HG03432 (cell line): ENCODE measurements around the gene SKOR1.

Source experiments
- ATAC-seq: cut with Tn5 transposase; IDR thresholded peaks from one replicate; pipeline ENCODE4 v1.9.1; 2021; ENCODE audit warnings: mild to moderate bottlenecking, moderate library complexity; ENCODE audit not compliant: unreplicated experiment

SKOR1 gene

GRCh38 chr15:67824976-67825880, at the start of gene SKOR1:
SKOR1 (plus strand) TSS chr15:67825509; CDS start chr15:67825603, 94 bp downstream.
- no peak for ATAC-seq

GRCh38 chr15:67775998-67776397, 49.3 kb upstream of the SKOR1 start:
- ATAC-seq, result no peak

DNA sequence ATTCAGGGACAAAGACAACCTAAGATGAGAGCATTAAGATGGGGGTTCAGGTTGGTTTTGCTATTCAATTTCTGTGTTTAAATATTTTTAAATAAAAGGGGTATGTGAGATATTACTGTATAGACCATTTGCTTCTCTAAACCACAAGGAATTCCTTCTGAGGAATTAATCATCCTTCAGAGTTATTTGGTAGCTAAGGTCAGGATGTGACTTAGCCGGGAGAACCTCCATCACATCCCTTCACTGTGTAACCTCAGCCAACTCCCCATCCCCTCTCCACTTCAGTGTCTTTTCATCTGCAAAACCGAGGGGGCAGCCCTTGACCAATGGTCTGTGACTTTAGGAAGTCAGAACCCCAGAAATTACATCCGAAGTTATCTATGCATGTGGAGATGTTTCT, 48.7 kb upstream of the SKOR1 start:
- no peak for ATAC-seq

GRCh38 chr15:67777071-67777470, 48.2 kb upstream of the SKOR1 start:
- no peak for ATAC-seq

DNA sequence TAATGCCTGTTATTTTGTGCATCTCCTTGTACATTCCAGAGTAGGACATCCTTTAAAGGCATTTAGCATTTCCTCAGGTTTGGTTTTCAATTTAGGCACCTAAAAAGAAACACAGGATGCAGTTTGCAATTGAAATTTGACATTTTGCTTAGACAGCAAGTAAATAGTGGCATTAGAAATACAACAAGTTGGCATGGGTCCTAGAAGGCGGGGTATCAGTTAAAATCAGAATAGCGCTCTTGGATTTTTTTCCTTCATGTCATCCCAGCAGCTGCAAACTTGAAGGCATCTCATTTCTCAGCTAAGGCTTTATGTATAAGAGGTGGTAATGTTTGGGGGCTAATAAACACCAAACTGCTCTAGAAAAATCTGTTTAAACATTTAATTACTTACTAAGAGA, 47.5 kb upstream of the SKOR1 start:
- no peak for ATAC-seq

- no peak for ATAC-seq
These were observed 46.3 kb upstream of the SKOR1 start for GRCh38 chr15:67778968-67779548.

GRCh38 chr15:67779549-67780111, 45.7 kb upstream of the SKOR1 start:
- ATAC-seq, result no peak

DNA sequence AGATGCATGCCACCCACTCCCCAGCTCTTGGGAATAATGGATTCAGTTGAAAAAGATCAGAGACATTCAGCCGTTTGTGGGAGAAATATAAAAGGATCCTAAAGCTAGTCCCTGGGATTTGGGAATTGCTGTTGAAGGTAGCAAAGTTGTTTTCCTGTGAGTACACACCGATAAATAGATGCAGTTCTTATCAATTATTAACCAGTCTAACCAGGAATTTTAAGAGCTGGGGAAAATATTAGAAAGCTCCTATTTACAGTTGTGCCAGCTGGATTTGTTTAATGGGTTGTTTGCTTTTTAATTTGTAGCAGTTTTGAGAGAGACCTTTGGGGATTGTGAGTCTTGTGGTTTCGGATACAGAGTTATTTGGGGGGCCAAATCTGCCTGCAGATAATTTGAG, 44.2 kb upstream of the SKOR1 start:
- ATAC-seq, result no peak

DNA sequence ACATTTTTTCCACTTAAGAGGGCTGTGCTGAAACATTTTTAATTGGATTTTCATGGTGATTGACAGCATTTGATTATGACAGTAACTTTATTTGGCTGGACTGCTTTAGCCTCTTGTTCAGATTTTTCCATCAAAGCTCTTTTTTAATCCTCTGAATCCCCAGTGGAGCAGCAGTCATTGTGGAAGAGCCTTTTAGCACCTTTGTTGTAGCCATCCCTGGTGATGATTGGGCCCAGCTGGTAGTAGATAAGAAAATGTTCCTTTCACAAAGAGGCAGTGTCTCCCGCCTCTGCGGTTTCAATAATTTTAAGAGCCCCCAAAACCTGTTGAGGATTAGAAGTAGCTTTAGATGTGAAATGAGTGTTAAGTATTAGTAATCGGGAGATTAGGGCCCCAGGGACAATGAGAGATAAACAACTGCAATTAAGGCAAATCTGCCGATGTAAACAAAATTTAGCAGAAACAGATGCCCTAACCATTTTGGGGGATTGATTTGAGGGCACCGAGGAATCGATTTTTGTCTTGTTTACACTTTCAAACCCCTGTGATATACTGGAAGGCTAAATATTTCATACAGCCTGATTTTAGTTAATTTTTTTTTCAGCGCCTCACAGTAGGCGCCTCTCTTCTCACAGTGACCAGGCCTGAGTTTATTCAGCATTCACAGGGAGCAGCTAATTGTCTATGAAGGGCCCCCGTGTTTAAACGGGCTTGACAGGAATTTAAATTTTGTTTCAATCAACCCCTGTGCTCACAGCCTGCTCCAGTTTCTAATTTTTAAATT, 43.2 kb upstream of the SKOR1 start:
- no peak for ATAC-seq

DNA sequence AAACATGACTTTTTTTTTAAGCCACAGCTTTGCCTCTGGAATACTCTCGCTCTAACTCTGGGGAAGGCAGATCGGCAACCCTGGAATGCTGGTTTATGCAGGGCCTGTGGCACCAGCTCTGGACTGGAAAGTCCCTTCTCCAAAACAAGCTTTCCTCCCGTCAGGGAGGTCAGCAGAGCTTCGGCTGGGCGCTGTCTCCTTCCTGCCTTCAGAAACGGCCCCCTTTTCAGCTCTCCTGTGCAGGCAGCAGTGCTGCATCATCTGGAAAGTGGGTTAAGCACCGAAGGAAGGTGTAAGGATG, 42.7 kb upstream of the SKOR1 start:
- no peak for ATAC-seq

- ATAC-seq, result peak; percentile 59
These were observed 42.0 kb upstream of the SKOR1 start for GRCh38 chr15:67783303-67783702.

DNA sequence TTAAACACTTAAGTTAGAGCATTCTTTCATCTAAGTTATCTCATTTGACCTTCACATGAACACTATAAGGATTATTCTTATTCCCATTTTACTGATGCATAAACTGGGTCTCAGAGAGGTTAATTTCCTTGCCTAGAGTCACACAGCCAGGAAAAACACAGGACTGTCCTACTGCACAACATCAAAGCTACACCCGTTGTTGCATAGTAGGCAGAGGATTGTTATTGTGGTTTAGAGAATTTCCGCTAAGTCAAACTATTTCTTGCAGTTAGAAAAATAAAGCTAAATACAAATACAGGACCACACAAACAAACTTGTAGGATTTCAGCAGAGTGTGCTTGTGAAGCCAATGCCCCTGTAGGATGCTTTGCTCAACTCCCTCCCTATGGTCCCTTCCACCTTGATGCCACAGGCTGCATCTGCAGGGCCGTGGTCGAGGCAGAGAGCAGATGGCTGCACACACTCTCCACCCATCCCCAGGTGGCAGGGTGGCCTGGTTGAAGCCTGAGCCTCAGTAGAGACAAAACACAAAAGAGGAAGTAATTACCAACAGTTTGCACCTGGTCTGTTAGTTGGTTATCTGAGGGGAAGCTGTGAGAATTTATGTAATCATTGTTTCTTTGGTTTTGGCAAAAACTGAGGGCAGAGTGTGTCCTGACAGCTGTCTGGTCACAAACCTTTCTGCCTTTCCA, 41.1 kb upstream of the SKOR1 start:
- ATAC-seq, result peak; percentile 85

DNA sequence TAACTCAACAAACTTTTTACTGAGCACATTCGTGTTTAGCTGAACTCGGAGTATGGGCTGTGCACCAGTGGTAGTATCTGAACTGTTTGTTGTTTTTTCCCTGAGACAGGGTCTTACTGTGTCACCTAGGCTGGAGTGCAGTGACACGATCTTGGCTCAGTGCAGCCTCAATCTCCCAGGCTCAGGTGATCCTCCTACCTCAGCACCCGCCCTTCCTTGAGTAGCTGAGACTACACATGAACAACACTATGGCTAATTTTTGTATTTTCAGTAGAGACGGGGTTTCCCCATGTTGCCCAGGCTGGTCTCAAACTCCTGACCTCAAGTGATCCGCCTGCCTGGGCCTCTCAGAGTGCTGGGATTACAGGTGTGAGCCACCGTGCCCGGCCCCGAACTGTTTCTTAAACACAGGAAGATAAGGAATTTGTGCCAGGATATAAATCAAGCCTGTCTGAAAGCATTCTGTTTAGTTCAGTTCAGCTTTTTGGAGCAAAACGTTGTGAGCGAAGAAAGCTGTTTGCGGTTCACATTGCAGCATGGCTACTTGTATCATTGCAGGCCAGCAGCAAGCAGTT, 40.4 kb upstream of the SKOR1 start:
- ATAC-seq, result no peak

GRCh38 chr15:67785431-67785830, 39.9 kb upstream of the SKOR1 start:
- ATAC-seq, result no peak

DNA sequence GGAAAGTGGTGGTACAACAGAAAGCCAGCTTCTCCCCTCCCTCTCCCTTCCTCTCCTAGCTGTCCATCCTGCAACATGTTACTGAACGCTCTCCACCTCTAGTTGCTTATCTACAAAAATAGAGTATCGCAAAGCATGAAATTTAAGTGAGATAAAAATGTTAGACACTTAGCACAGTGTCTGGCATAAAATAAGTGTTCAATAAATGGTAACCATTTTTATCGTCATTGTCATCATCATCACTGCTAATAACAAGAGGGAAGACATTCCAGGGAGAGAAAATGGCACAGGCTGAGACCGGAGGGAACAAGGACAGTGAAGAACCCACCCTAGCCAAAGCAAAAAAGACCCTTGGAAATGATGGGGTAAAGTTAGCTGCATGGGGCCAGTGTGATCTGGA, 38.7 kb upstream of the SKOR1 start:
- no peak for ATAC-seq

DNA sequence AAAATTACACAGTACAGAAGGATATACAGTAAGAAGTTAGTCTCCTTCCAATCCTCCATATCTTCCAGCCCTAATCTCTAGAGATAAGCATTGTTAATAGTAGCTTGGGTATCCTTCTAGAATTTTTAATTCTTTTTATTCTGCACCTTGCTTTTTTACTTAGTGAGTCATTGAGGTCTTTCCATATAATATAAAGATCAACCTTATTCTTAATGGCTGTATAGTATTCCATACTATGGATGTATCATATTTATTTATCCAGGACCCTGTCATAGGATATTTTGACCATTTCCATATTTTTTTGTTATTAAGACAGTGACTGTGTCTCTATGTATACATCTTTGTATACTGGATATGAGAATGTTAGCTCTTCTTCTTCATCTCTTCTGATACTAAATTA, 36.3 kb upstream of the SKOR1 start:
- no peak for ATAC-seq

DNA sequence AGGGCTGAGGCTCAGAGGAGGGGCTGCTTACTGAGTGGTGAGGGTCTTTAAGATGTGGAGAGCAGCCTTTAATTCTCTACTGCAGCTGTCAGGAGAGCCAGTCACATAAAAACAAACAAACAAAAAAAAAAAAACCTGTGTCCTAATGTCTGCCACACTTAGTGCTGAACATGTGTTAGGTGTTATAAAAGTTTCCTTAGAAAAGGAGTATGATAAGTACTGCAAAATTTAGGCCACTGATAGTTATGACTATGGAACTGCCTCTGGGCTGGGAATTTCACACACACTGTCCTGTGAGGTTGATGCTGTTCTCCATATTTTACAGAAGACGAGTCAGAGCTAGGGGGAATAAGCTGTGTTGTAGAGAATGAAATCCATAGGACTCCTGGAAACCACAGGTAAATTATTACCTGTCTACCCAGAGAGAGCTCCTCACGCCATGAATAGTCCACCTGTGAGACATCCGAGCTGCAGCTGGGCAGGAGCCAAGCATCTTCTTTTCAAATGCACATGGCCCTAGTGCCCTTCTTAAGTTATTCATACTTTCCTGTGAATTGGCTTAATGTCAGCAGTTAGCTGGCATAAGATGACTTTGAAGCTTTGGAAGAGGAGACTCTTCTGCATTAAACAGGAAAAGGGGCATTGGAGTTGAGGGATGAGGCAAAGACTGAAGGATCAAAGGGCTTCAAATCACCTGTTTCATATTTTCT, 34.5 kb upstream of the SKOR1 start:
- no peak for ATAC-seq

DNA sequence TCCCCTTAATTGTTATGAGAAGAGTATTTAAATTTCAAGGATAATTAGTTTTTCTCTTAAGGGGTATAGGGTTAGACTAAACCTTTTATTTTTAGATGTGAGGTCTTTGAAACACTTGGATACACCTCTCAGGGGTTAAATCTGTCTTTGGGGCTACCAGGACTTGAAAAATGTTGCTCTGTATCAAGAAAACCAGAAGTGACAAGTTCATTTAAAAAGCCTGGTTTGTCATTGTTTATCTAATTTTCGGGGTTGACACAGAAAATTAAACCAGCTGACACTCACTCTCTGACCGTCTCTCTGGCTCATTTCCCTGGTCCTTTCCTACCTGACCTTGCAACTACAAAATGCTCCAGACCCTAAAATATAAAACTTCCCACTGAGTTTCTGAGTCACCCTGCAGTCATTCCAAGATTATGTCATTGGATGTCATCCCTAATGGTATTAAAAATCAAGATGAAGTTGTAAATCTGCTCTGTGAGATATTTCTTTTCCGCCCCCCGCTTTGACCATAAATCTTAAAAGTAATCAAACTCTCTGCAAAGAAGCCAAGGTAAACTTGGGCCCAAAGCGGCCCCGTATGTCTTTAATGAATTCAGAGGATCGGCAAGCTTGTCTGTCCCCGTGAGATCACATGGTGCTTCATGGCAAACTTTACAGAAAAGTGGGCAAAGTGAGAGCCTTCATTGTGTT, 32.9 kb upstream of the SKOR1 start:
- ATAC-seq, result no peak

- ATAC-seq, result no peak
These were observed 30.3 kb upstream of the SKOR1 start for GRCh38 chr15:67794832-67795574.
